Activated CD4-positive, alpha-beta memory T cell treated with anti-CD3 and anti-CD28 coated beads, Interleukin-2, amount 10 ng/mL, durations not matched to agents 7 days and 5 days (primary cell): ENCODE data around the gene IL17RB. TPM values are rescaled to one million over a fixed set of nuclear protein-coding genes. Genes with fewer than 3 reads are reported as not detected.

Experiments used
- CTCF ChIA-PET: fragments of 350-600 bp; sonication (Branson Sonifier 250); formaldehyde crosslinking; loops from one replicate; lab custom pipeline; 2021; ENCODE audit warnings: antibody characterized with exemption, inconsistent platforms; lab: Charles Lee
- POLR2A ChIA-PET: fragments of 350-600 bp; sonication (Branson Sonifier 250); formaldehyde crosslinking; loops from one replicate; lab custom pipeline; 2021; ENCODE audit warnings: antibody characterized with exemption; lab: Charles Lee
- DNase-seq: peaks from one replicate; pipeline ENCODE4 v3.0.0-alpha.2; 2020
- H3K27ac Mint-ChIP-seq: one replicate; pipeline ENCODE4 v1.8.0; 2021; ENCODE audit warnings: mild to moderate bottlenecking, mixed read lengths
- H3K27me3 Mint-ChIP-seq: one replicate; pipeline ENCODE4 v1.8.0; 2021; ENCODE audit warnings: mixed read lengths
- H3K36me3 Mint-ChIP-seq: one replicate; pipeline ENCODE4 v1.8.0; 2021; ENCODE audit warnings: low read depth, mixed read lengths
- H3K4me1 Mint-ChIP-seq: one replicate; pipeline ENCODE4 v1.8.0; 2021; ENCODE audit warnings: mixed read lengths
- H3K4me3 Mint-ChIP-seq: one replicate; pipeline ENCODE4 v1.8.0; 2021; ENCODE audit warnings: mild to moderate bottlenecking, mixed read lengths
- H3K9me3 Mint-ChIP-seq: one replicate; pipeline ENCODE4 v1.8.0; 2021; ENCODE audit warnings: mixed read lengths
- total RNA-seq, 2 experiments: library from RNA; stranded (reverse); gene quantifications; one replicate each; pipeline ENCODE4 v1.2.3, GENCODE V29; 2021

IL17RB gene
- total RNA-seq, 2 experiments from 2014 or later, result 60.7 to 62.4 TPM

- Mint-ChIP-seq H3K27me3 (peaks cover 10% of the 10 kb centered on the region), H3K9me3 (no peaks in the 10 kb centered on the region), H3K4me3 (peak within 1 kb of the TSS; percentile 90), H3K4me1 (peaks cover 53% of the 10 kb centered on the region), H3K36me3 (peaks cover 26% of the 10 kb centered on the region), H3K27ac (peak within 1 kb of the TSS; percentile 95)
- ChIA-PET POLR2A (interaction anchor here (0.6 to 4.7 kb wide), 21 partner anchors 9 to 846 kb away, joined by 3 to 70 read pairs (median 6); partner anchors contain the start of genes ACTR8, CHDH, DCP1A and IL17RB), CTCF (interaction anchor here (0.6 to 2.2 kb wide), 6 partner anchors 9 to 62 kb away, joined by 3 to 15 read pairs (median 3); partner anchors contain the start of gene ACTR8)
- DNase-seq, result peak; percentile 99
Observed at GRCh38 chr3:53891497-53892285, 45.3 kb downstream of the IL17RB start, which contains the start of gene SELENOK. TSS of gene SELENOK (minus strand) at chr3:53891859.

DNA sequence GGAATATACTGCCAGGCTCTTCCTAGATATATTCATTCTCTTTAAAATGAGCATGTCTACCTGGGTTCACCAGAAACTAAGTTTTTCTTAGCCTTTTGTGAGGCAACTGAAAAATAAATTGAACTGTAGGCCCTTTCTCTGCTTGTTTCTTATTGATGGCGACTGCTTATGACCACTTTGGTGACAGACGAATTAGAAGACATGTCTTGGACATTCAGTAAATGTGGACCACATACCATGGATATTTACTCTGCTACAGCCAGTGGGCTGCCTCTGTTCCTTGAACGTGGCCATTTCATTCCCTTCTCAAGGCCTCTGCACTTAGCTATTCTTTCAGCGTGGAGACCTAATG lies 45.9 kb downstream of the IL17RB start:
- CTCF ChIA-PET, result interaction anchor here (0.6 to 2.2 kb wide), 5 partner anchors 11 to 63 kb away, joined by 3 to 15 read pairs (median 3); partner anchors contain the start of gene ACTR8
- DNase-seq, result no peak
- H3K9me3 Mint-ChIP-seq, result no peaks in the 10 kb centered on the region
- H3K4me3 Mint-ChIP-seq, result peak overlapping the region; percentile 90
- H3K36me3 Mint-ChIP-seq, result peaks cover 20% of the 10 kb centered on the region
- POLR2A ChIA-PET, result interaction anchor here (0.6 to 4.7 kb wide), 14 partner anchors 8 to 847 kb away, joined by 3 to 70 read pairs (median 8); partner anchors contain the start of genes ACTR8, CHDH, DCP1A and IL17RB
- peak overlapping the region; percentile 95 for H3K27ac Mint-ChIP-seq
- H3K4me1 Mint-ChIP-seq, result peaks cover 48% of the 10 kb centered on the region
- peaks cover 13% of the 10 kb centered on the region for H3K27me3 Mint-ChIP-seq

DNA sequence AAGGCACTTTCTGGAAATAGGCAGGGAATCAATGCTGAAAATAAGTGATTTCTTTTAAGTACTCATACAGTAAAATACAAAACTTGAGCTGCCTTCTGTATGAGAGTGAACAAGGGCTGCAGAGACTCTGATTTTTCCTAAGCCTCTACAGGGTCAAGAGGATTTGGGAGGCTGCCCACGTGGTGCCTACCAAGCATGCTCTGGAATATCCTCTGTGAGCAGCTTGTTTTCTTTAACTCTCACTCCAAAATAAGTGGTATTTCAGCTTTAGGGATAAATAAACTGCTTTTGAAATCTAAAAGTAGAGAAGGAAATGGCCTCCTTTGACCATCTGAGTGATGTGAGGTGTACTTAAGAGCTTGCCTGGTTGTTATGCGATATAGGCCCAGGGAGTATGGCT lies 53.4 kb downstream of the IL17RB start:
- H3K36me3 Mint-ChIP-seq, result no peaks in the 10 kb centered on the region
- DNase-seq, result no peak
- H3K9me3 Mint-ChIP-seq, result no peaks in the 10 kb centered on the region
- H3K4me3 Mint-ChIP-seq, result no peak overlapping the region
- no peak overlapping the region for H3K27ac Mint-ChIP-seq
- ChIA-PET POLR2A (interaction anchor here (0.7 to 1.4 kb wide), 2 partner anchors 8 to 18 kb away, joined by 4 to 9 read pairs; partner anchors contain the start of genes ACTR8 and SELENOK), CTCF (interaction anchor here (1.0 kb wide), 1 partner anchor 39 kb away, joined by 3 read pairs; no protein-coding TSS in a partner anchor)
- peaks cover 35% of the 10 kb centered on the region for H3K27me3 Mint-ChIP-seq
- H3K4me1 Mint-ChIP-seq, result no peaks in the 10 kb centered on the region

DNA sequence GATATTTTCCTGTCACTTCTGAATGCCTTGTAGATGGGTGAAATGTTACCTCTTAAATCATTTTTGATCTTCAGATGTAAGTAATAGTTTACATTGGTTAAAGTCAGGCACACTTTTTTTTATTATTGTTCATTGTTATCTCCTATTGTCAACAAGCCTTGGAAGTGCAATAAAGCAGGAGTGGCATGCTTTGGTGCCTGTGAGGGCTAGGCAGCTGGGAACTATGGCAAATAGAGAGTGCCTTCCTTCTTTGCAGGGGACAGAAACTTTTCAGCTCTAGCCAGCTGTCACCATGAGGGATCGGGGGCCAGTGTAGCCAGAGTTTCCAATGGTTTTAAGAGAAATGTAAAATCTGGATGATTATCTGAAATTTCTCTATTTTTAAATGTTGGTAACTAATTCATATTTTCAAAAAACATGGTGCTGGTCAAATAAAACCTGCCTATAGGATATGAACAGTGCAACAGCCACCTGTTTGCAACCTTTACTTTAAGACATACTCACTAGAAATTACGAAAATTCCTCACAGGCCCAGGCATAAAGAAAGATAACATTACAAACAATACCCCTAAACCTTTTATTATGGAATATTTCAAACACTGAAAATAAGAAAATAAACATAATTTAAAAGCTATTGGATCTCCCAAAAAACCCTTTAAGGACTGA lies 54.4 kb downstream of the IL17RB start:
- peaks cover 35% of the 10 kb centered on the region for H3K27me3 Mint-ChIP-seq
- H3K36me3 Mint-ChIP-seq, result no peaks in the 10 kb centered on the region
- H3K4me3 Mint-ChIP-seq, result no peak overlapping the region
- ChIA-PET POLR2A (interaction anchor here (1.4 kb wide), 1 partner anchor 9 kb away, joined by 9 read pairs; the partner anchor contains the start of gene SELENOK), CTCF (interaction anchor here (1.0 kb wide), 1 partner anchor 38 kb away, joined by 3 read pairs; no protein-coding TSS in a partner anchor)
- H3K4me1 Mint-ChIP-seq, result no peaks in the 10 kb centered on the region
- H3K9me3 Mint-ChIP-seq, result no peaks in the 10 kb centered on the region
- no peak overlapping the region for H3K27ac Mint-ChIP-seq
- no peak for DNase-seq

DNA sequence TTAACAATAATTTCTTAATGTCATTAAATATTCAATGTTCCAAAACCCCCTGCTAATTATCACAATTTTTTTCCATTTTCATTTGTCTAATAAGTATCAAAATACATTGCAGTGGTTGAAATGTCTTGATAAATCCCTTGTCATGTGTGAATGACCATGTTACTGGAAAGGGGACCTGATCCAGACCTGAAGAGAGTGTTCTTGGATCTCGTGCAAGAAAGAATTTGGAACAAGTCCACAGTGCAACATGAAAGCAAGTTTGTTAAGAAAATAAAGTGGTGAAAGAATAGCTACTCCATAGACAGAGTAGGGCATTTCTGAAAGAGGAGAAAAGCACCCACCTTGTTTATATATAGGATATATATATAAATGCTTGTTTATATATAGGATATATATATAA lies 55.7 kb downstream of the IL17RB start:
- no peak for DNase-seq
- H3K36me3 Mint-ChIP-seq, result no peaks in the 10 kb centered on the region
- no peak overlapping the region for H3K27ac Mint-ChIP-seq
- H3K4me3 Mint-ChIP-seq, result no peak overlapping the region
- ChIA-PET POLR2A (no interaction called here), CTCF (no interaction called here)
- H3K27me3 Mint-ChIP-seq, result peaks cover 43% of the 10 kb centered on the region
- H3K4me1 Mint-ChIP-seq, result no peaks in the 10 kb centered on the region
- no peaks in the 10 kb centered on the region for H3K9me3 Mint-ChIP-seq

GRCh38 chr3:53902711-53903110 lies 56.3 kb downstream of the IL17RB start:
- DNase-seq, result no peak
- Mint-ChIP-seq H3K27ac (no peak overlapping the region), H3K27me3 (peaks cover 42% of the 10 kb centered on the region), H3K9me3 (no peaks in the 10 kb centered on the region), H3K4me1 (no peaks in the 10 kb centered on the region), H3K36me3 (no peaks in the 10 kb centered on the region), H3K4me3 (no peak overlapping the region)
- ChIA-PET POLR2A (no interaction called here), CTCF (no interaction called here)

GRCh38 chr3:53913401-53913800 lies 67.0 kb downstream of the IL17RB start:
- no peaks in the 10 kb centered on the region for H3K4me1 Mint-ChIP-seq
- ChIA-PET POLR2A (no interaction called here), CTCF (interaction anchor here (1.1 kb wide), 1 partner anchor 25 kb away, joined by 3 read pairs; no protein-coding TSS in a partner anchor)
- DNase-seq, result no peak
- H3K9me3 Mint-ChIP-seq, result no peaks in the 10 kb centered on the region
- no peak overlapping the region for H3K4me3 Mint-ChIP-seq
- H3K27me3 Mint-ChIP-seq, result peaks cover 51% of the 10 kb centered on the region
- H3K27ac Mint-ChIP-seq, result no peak overlapping the region
- H3K36me3 Mint-ChIP-seq, result no peaks in the 10 kb centered on the region

Other genes with a start within 250 kb of the IL17RB start
- gene CHDH, start 149 bp upstream of the IL17RB start, total RNA-seq, result 1 to 10 TPM; 9.0 to 9.1 TPM
- 10 to 100 TPM; 42.9 to 48.0 TPM for gene ACTR8, start 35.6 kb downstream of the IL17RB start, total RNA-seq
- 10 to 100 TPM; 79.8 to 80.9 TPM for gene SELENOK, start 45.3 kb downstream of the IL17RB start, total RNA-seq